ENCODE data around the gene LINGO1. TPM values are rescaled to one million over a fixed set of nuclear protein-coding genes. Genes with fewer than 3 reads are reported as not detected.
A peak's percentile ranks its signal among the peaks of the same experiment; 100 is the strongest.

The LINGO1 gene
- total and polyA plus RNA-seq, 2 of the 8 experiments (the other 6 are each of a cell fraction or from before 2014, with no cell fraction given) = 57.1 to 114 TPM

- 91% methylated on average over 6 of the region's 6 CpGs; no CpG with 5 or more reads in 1 of the 2 experiments for WGBS, 2 experiments (ENCODE audit: extremely low coverage in 1 of 2, insufficient coverage in 1 of 2, insufficient read length in 1 of 2, insufficient replicate concordance in 2 of 2, low coverage in 1 of 2, low lambda C conversion rate in 2 of 2, missing lambda C conversion rate in 1 of 2)
- no peaks in the 10 kb centered on the region for H3K79me1 ChIP-seq (ENCODE audit: low read depth, low read length)
- peak overlapping the region; percentile 49; the same call in 1 of the 2 replicates for H2BK5ac ChIP-seq (ENCODE audit: low read depth, low read length)
- H3K14ac ChIP-seq (ENCODE audit: insufficient read length) = no peak overlapping the region
- no peak overlapping the region for H4K5ac ChIP-seq (ENCODE audit: insufficient read length, low read depth, low read length)
- H2AFZ ChIP-seq (ENCODE audit: low read length) = no peak overlapping the region
- 0 out of 2 replicates have a peak overlapping the region, but pooled peaks have one; percentile 34 for H3K18ac ChIP-seq (ENCODE audit: extremely low read depth, low read length)
- no peak overlapping the region for H3K4me2 ChIP-seq (ENCODE audit: insufficient read depth in 1 of 2, low read depth in 2 of 2, low read length in 2 of 2)
- no peaks in the 10 kb centered on the region for H3K9me3 ChIP-seq (ENCODE audit: insufficient read depth in 2 of 2, low read depth in 1 of 2, low read length in 1 of 2)
- H3K27ac ChIP-seq (ENCODE audit: low read depth, low read length) = no peak overlapping the region
- no peaks in the 10 kb centered on the region for H3K79me2 ChIP-seq (ENCODE audit: control insufficient read depth in 1 of 2, insufficient read depth in 2 of 2, low read length in 2 of 2)
- no peak overlapping the region for H2BK12ac ChIP-seq (ENCODE audit: low read depth, low read length)
- H3K4ac ChIP-seq (replicated peaks; ENCODE audit: insufficient read length, low read depth, low read length) = no peak overlapping the region
- no peak overlapping the region for H3K4me3 ChIP-seq (ENCODE audit: extremely low read depth in 1 of 4, insufficient read depth in 2 of 4, low read depth in 3 of 4, low read length in 4 of 4)
- H2BK20ac ChIP-seq (ENCODE audit: low read length) = no peak overlapping the region
- FAIRE-seq (no peak), DNase-seq (ENCODE audit: low read depth in 1 of 2, low spot score in 2 of 2) (no peak)
- peak overlapping the region; percentile 8 for H4K91ac ChIP-seq (replicated peaks; ENCODE audit: insufficient read length, low read length)
- no peak overlapping the region for H3K9ac ChIP-seq (replicated peaks in 1 of 4; ENCODE audit: extremely low read depth in 1 of 4, low read depth in 3 of 4, low read length in 3 of 4)
- POLR2A ChIA-PET (ENCODE audit: partially characterized antibody) = interaction anchor here (0.8 to 6.0 kb wide), 3 partner anchors 15 to 18 kb away, joined by 5 to 40 read pairs (median 5); no protein-coding TSS in a partner anchor
- H2AK5ac ChIP-seq (ENCODE audit: low read depth, low read length) = no peak overlapping the region
- no peak overlapping the region for H2BK120ac ChIP-seq (replicated peaks; ENCODE audit: low read depth, low read length)
- no peak overlapping the region for H4K8ac ChIP-seq (ENCODE audit: extremely low read depth, insufficient read depth, low read length)
- no peak overlapping the region for H3K23ac ChIP-seq (ENCODE audit: insufficient read length)
- peak; percentile 45 for TF ChIP-seq USF2 (IDR thresholded peaks at IDR 0.05; ENCODE audit: low read length)
- no peak for TF ChIP-seq POLR2A (IDR thresholded peaks at IDR 0.05; ENCODE audit: control extremely low read depth in 1 of 2, low read depth in 2 of 2, low read length in 2 of 2)
- peaks cover 0 to 7% (median under 1%) of the 10 kb centered on the region in 4 experiments; a peak in 2 of 8 replicates for H3K36me3 ChIP-seq (ENCODE audit: control insufficient read depth in 2 of 4, insufficient read depth in 4 of 4, low read length in 3 of 4)
- peaks cover 0 to 3% of the 10 kb centered on the region in 2 experiments for H4K20me1 ChIP-seq (replicated peaks in 1 of 2; ENCODE audit: control insufficient read depth in 1 of 2, insufficient read depth in 2 of 2, low read length in 2 of 2)
- CTCF ChIA-PET (ENCODE audit: partially characterized antibody) = interaction anchor here (0.7 to 17.9 kb wide), 16 partner anchors 10 to 228 kb away, joined by 3 to 161 read pairs (median 4); partner anchors contain the start of gene LINGO1
- peaks cover 4% of the 10 kb centered on the region; the same call in 1 of the 2 replicates for H3K23me2 ChIP-seq (ENCODE audit: low read depth, low read length)
- no peak overlapping the region for H2BK15ac ChIP-seq (ENCODE audit: low read length)
- peaks cover 4 to 43% (median 23%) of the 10 kb centered on the region in 4 experiments for H3K4me1 ChIP-seq (replicated peaks in 1 of 4; ENCODE audit: control insufficient read depth in 3 of 4, insufficient read depth in 4 of 4, low read length in 3 of 4)
- no peaks in the 10 kb centered on the region for H3K27me3 ChIP-seq (replicated peaks in 1 of 4; ENCODE audit: control insufficient read depth in 3 of 4, extremely low read depth in 1 of 4, insufficient read depth in 3 of 4, low read length in 3 of 4)
- H3K56ac ChIP-seq (replicated peaks; ENCODE audit: insufficient read length, low read depth, low read length) = no peak overlapping the region
Measured at GRCh38 chr15:77608774-77609173, 23.9 kb downstream of the LINGO1 start.

Measured in H1 (cell line).